HepG2 (cell line): ENCODE data around the gene MYO7A. TPM values are rescaled to one million over a fixed set of nuclear protein-coding genes. Genes with fewer than 3 reads are reported as not detected.
A peak's percentile ranks its signal among the peaks of the same experiment; 100 is the strongest.

Source experiments
- DBP ChIP-seq: sonication (generic); formaldehyde crosslinking; IDR thresholded peaks from 2 replicates; pipeline ENCODE4 v1.4.0; 2020; ENCODE audit warnings: missing genetic modification reagents; ENCODE audit errors: not compliant biosample characterization
- GTF3A ChIP-seq: sonication (generic); formaldehyde crosslinking; conservative IDR thresholded peaks from 2 replicates; pipeline ENCODE4 v1.4.0; 2020; ENCODE audit warnings: mild to moderate bottlenecking, missing genetic modification reagents
- HIVEP1 ChIP-seq: sonication (generic); formaldehyde crosslinking; IDR thresholded peaks from 2 replicates; pipeline ENCODE4 v1.4.0; 2020; ENCODE audit warnings: mild to moderate bottlenecking, missing genetic modification reagents
- HNF4A ChIP-seq: sonication (generic); formaldehyde crosslinking; IDR thresholded peaks from 2 replicates; pipeline ENCODE4 v1.4.0; 2020; ENCODE audit warnings: missing genetic modification reagents
- JARID2 ChIP-seq: sonication (generic); formaldehyde crosslinking; IDR thresholded peaks from 2 replicates; pipeline ENCODE4 v1.8.1; 2023; ENCODE audit warnings: missing genetic modification reagents, inconsistent platforms; ENCODE audit not compliant: insufficient replicate concordance
- LCORL ChIP-seq, 2 experiments: fragments of 450-650 bp in 1 of 2; sonication (generic) in 1 of 2; formaldehyde crosslinking in 1 of 2; IDR thresholded peaks; 2 replicates each; pipeline versions ENCODE4 v1.5.0 to v1.6.1; 2017 to 2020; ENCODE audit warnings: antibody characterized with exemption in 1 of 2, missing genetic modification reagents in 1 of 2
- NCOA5 ChIP-seq: sonication (generic); formaldehyde crosslinking; IDR thresholded peaks from 2 replicates; pipeline ENCODE4 v1.4.0; 2020; ENCODE audit warnings: missing genetic modification reagents
- PHF21A ChIP-seq: sonication (generic); formaldehyde crosslinking; IDR thresholded peaks from 2 replicates; pipeline ENCODE4 v1.5.0; 2020; ENCODE audit warnings: mild to moderate bottlenecking, missing genetic modification reagents
- RXRA ChIP-seq: sonication (generic); formaldehyde crosslinking; IDR thresholded peaks from 2 replicates; pipeline ENCODE4 v1.5.1; 2020; ENCODE audit warnings: missing genetic modification reagents
- SAP130 ChIP-seq: IDR thresholded peaks from 2 replicates; pipeline ENCODE4 v1.6.1; 2016; ENCODE audit warnings: low read depth
- SIX4 ChIP-seq: sonication (generic); formaldehyde crosslinking; IDR thresholded peaks from 2 replicates; pipeline ENCODE4 v1.4.0; 2020; ENCODE audit warnings: missing genetic modification reagents
- TCF12 ChIP-seq, 2 experiments: fragments of 450-650 bp in 1 of 2; sonication (generic) in 1 of 2; formaldehyde crosslinking in 1 of 2; IDR thresholded peaks; 2 replicates each; pipeline versions ENCODE4 v1.6.1 to v1.8.0; 2017 to 2022; ENCODE audit warnings: antibody characterized with exemption in 1 of 2, mild to moderate bottlenecking in 1 of 2, missing genetic modification reagents in 1 of 2, moderate library complexity in 1 of 2
- YEATS2 ChIP-seq: sonication (generic); formaldehyde crosslinking; IDR thresholded peaks from 2 replicates; pipeline ENCODE4 v1.4.0; 2020; ENCODE audit warnings: missing genetic modification reagents, borderline replicate concordance
- ZEB1 ChIP-seq: IDR thresholded peaks from 2 replicates; pipeline ENCODE4 v1.6.1; 2012; ENCODE audit warnings: mild to moderate bottlenecking, low read depth, inconsistent platforms; ENCODE audit not compliant: insufficient replicate concordance
- ZFP91 ChIP-seq: sonication (generic); formaldehyde crosslinking; IDR thresholded peaks from 2 replicates; pipeline ENCODE4 v1.9.0; 2022; ENCODE audit warnings: missing genetic modification reagents, mild to moderate bottlenecking, borderline replicate concordance
- ZMYM3 ChIP-seq: sonication (generic); formaldehyde crosslinking; IDR thresholded peaks from 2 replicates; pipeline ENCODE4 v1.5.1; 2020; ENCODE audit warnings: mild to moderate bottlenecking, missing genetic modification reagents
- ZNF17 ChIP-seq: sonication (generic); formaldehyde crosslinking; IDR thresholded peaks from 2 replicates; pipeline ENCODE4 v1.5.0; 2020; ENCODE audit warnings: mild to moderate bottlenecking, missing genetic modification reagents
- ZNF232 ChIP-seq: sonication (generic); formaldehyde crosslinking; IDR thresholded peaks from 2 replicates; pipeline ENCODE4 v1.4.0; 2020; ENCODE audit warnings: missing genetic modification reagents, borderline replicate concordance
- ZNF512B ChIP-seq: sonication (generic); formaldehyde crosslinking; IDR thresholded peaks from 2 replicates; pipeline ENCODE4 v1.5.1; 2020; ENCODE audit warnings: missing genetic modification reagents, mild to moderate bottlenecking, borderline replicate concordance
- ZNF598 ChIP-seq: sonication (generic); formaldehyde crosslinking; IDR thresholded peaks from 2 replicates; pipeline ENCODE4 v1.5.1; 2020; ENCODE audit warnings: mild to moderate bottlenecking, missing genetic modification reagents, borderline replicate concordance
- ZNF704 ChIP-seq: sonication (generic); formaldehyde crosslinking; IDR thresholded peaks from 2 replicates; pipeline ENCODE4 v1.8.1; 2023; ENCODE audit warnings: mild to moderate bottlenecking, inconsistent platforms, moderate library complexity, missing genetic modification reagents, borderline replicate concordance
- polyA plus RNA-seq, 8 experiments: library from polyadenylated mRNA; depleted of rRNA in 3 of 8; stranded (reverse) in 7 of 8; unstranded in 1 of 8; fragments of >200 nt; fragmentation: Illumina TruSeq in 4 of 8; extraction: Trizol in 4 of 8; gene quantifications; 2 replicates each; pipeline versions ENCODE4 v1.2.1 to v1.2.3, GENCODE V29; 2011 to 2016; ENCODE audit warnings: low read depth in 4 of 8, missing spikeins in 1 of 8, mixed read lengths in 1 of 8; ENCODE audit not compliant: insufficient read depth in 1 of 8
- total RNA-seq, 5 experiments: library from RNA; depleted of rRNA; stranded (reverse); fragments of >200 nt; fragmentation: Illumina TruSeq; extraction: Trizol; gene quantifications; 2 replicates each; pipeline ENCODE4 v1.2.3, GENCODE V29; 2016; ENCODE audit warnings: low read depth in 1 of 5

The MYO7A gene
- total and polyA plus RNA-seq, 2 of the 13 experiments (the other 11 are each of a cell fraction or from before 2014, with no cell fraction given) = 7.5 to 10.0 TPM

GRCh38 chr11:77086521-77087472 is 41.2 kb upstream of the MYO7A start (continued):
- TF ChIP-seq ZNF704 (no peak), ZNF598 (CRISPR knock-in tag) (no peak; the same call in 1 of the 2 replicates), YEATS2 (no peak), JARID2 (CRISPR knock-in tag) (no peak), RXRA (0 out of 2 replicates have a peak, but pooled peaks have one; percentile 3), ZNF17 (CRISPR knock-in tag) (no peak), SIX4 (CRISPR knock-in tag) (no peak), NCOA5 (CRISPR knock-in tag) (no peak), ZNF232 (no peak), ZFP91 (CRISPR knock-in tag) (peak; percentile 68; the same call in 1 of the 2 replicates), TCF12 (IDR thresholded peaks at IDR 0.05) (no peak), TCF12 (CRISPR knock-in tag; IDR thresholded peaks at IDR 0.05) (no peak), HNF4A (CRISPR knock-in tag) (peak; percentile 73), GTF3A (CRISPR knock-in tag) (no peak), HIVEP1 (CRISPR knock-in tag) (0 out of 2 replicates have a peak, but pooled peaks have one; percentile 31), ZMYM3 (CRISPR knock-in tag) (peak; percentile 53), ZNF512B (CRISPR knock-in tag) (no peak), LCORL (IDR thresholded peaks at IDR 0.05) (no peak), LCORL (CRISPR knock-in tag; IDR thresholded peaks at IDR 0.05) (peak; percentile 25; the same call in 1 of the 2 replicates), PHF21A (CRISPR knock-in tag) (no peak), DBP (no peak), ZEB1 (peak; percentile 79), SAP130 (CRISPR knock-in tag) (peak; percentile 49; the same call in 1 of the 2 replicates)
